ENCODE data around the gene ZNF598.
"Not testable (repeated sequence)": the region's sequence is repeated elsewhere in the genome, so short reads cannot be mapped to it uniquely, and the experiment has no call there.

ZNF598 gene

DNA sequence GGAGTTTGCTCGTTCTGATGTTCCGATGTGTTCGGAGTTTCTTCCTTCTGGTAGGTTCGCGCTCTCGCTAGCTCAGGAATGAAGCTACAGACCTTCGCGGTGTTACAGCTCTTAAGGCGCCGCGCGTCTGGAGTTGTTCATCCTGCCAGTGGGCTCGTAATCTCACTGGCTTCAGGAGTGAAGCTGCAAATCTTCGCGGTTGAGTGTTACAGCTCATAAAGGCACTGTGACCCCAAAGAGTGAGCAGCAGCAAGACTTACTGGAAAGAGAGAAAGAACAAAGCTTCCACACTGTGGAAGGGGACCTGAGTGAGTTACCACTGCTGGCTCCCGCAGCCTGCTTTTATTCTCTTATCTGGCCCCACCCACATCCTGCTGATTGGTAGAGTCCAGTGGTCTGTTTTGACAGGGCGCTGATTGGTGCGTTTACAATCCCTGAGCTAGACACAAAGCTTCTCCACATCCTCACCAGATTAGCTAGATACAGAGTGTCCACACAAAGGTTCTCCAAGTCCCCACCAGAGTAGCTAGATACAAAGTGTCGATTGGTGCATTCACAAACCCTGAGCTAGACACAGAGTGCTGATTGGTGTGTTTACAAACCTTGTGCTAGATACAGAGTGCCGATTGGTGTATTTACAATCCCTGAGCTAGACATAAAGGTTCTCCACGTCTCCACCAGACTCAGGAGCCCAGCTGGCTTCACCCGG is 52.0 kb downstream of the ZNF598 start:
- not testable (repeated sequence) for DNase-seq

- no peak for DNase-seq
These were observed 55.9 kb downstream of the ZNF598 start for GRCh38 chr16:1953734-1954133.

- DNase-seq, result no peak
These were observed 59.1 kb downstream of the ZNF598 start for GRCh38 chr16:1950559-1950958.

GRCh38 chr16:1950047-1950446 is 59.6 kb downstream of the ZNF598 start:
- DNase-seq, result no peak

GRCh38 chr16:1949507-1949906 is 60.1 kb downstream of the ZNF598 start:
- no peak for DNase-seq
